HFFc6 (cell line): ENCODE data around the gene ANGPTL7. TPM values are rescaled to one million over a fixed set of nuclear protein-coding genes. Genes with fewer than 3 reads are reported as not detected.

Experiments
- DNase-seq: peaks from one replicate; pipeline ENCODE4 v3.0.0-alpha.2; 2018
- H3K27ac Mint-ChIP-seq: 2 replicates; pipeline ENCODE4 v1.8.0; 2020; ENCODE audit warnings: mild to moderate bottlenecking, mixed read lengths
- H3K27me3 Mint-ChIP-seq: 2 replicates; pipeline ENCODE4 v1.8.0; 2021; ENCODE audit warnings: mild to moderate bottlenecking, moderate library complexity, mixed read lengths; ENCODE audit not compliant: insufficient read depth
- H3K36me3 Mint-ChIP-seq: 2 replicates; pipeline ENCODE4 v1.8.0; 2021; ENCODE audit warnings: low read depth, mixed read lengths
- H3K4me1 Mint-ChIP-seq: 2 replicates; pipeline ENCODE4 v1.8.0; 2020; ENCODE audit warnings: low read depth, mixed read lengths
- H3K4me3 Mint-ChIP-seq: 2 replicates; pipeline ENCODE4 v1.8.0; 2020; ENCODE audit warnings: mild to moderate bottlenecking, moderate library complexity, mixed read lengths
- H3K9me3 Mint-ChIP-seq: 2 replicates; pipeline ENCODE4 v1.8.0; 2020; ENCODE audit warnings: mild to moderate bottlenecking, mixed read lengths
- CTCF ChIP-seq: fragments of 200-600 bp; sonication (generic); IDR thresholded peaks from 2 replicates; pipeline ENCODE4 v1.5.0; 2021; ENCODE audit warnings: antibody characterized with exemption, mild to moderate bottlenecking
- total RNA-seq, 6 experiments: library from RNA; stranded (reverse); fragmentation: NEBNext Ultra II Directional; extraction: Animal tissue kit (Norgen Biotek cat#: 25700); gene quantifications; 2 replicates in 1 of 6; 3 replicates in 5 of 6; pipeline ENCODE4 v1.2.3, GENCODE V29; 2021

Gene ANGPTL7
- total RNA-seq, 6 experiments from 2014 or later: not detected

DNA sequence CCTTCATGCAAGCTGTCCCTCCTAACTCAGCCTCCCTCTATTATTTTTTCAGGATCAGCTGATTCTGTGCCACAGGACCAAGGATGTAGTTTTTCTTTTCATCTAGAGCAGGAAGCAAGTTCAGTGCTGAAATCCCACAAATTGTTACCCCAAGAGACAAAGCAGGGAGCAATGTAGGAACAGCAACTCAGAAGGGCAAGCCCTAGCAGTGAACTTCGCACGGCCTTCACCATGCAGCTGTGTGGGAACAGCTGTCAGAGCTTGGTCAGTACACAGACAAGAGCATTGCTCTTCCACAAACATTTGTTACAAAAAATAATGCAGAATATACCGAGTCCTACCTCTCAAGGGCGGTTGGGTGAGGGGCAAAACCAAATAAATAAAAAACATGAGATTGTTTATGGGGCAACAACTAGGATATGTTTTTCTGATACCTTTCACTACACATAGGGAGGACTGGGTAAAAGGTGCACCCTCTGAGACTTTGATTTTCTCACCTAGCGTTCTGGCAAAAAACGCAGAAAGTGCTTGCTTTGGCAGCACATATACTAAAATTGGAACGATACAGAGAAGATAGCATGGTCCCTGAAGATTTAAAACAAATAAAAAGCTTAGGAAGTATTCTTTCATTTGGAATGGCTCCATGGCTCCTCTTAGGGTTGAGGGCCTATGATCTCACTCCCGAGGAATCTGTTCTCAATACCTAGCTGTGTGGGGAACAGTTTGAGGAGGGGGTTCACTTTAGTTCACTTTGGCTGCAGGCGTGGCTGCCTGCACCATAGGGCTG is 37.1 kb upstream of the ANGPTL7 start:
- Mint-ChIP-seq H3K4me3 (no peak overlapping the region), H3K9me3 (no peaks in the 10 kb centered on the region), H3K36me3 (peaks cover 27% of the 10 kb centered on the region), H3K27me3 (no peaks in the 10 kb centered on the region), H3K4me1 (peaks cover 37% of the 10 kb centered on the region), H3K27ac (no peak overlapping the region)
- DNase-seq: no peak
- no peak for TF ChIP-seq CTCF

DNA sequence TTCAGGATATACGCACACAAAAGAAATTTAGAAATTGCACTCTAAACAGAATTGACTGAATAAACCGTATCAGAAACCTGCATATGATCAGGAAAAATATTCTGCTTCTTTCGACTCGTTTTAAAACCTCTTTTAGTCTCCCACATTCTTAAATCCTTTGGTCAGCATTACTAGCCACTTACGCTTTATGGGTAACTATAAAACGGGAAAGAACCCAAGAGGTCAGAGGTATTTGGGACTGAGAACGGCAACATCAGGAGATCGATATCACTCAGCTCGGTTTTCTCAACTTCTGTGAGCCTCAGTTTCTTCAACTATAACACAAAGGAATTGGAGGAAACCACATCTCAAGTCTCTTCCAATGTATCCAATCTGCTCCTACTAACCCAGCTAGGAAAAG is 36.4 kb upstream of the ANGPTL7 start:
- Mint-ChIP-seq H3K9me3 (no peaks in the 10 kb centered on the region), H3K27ac (no peak overlapping the region), H3K4me1 (peaks cover 37% of the 10 kb centered on the region), H3K27me3 (no peaks in the 10 kb centered on the region), H3K36me3 (peaks cover 33% of the 10 kb centered on the region), H3K4me3 (no peak overlapping the region)
- no peak for TF ChIP-seq CTCF
- no peak for DNase-seq

GRCh38 chr1:11153184-11153583 is 36.0 kb upstream of the ANGPTL7 start:
- no peak overlapping the region for H3K27ac Mint-ChIP-seq

DNA sequence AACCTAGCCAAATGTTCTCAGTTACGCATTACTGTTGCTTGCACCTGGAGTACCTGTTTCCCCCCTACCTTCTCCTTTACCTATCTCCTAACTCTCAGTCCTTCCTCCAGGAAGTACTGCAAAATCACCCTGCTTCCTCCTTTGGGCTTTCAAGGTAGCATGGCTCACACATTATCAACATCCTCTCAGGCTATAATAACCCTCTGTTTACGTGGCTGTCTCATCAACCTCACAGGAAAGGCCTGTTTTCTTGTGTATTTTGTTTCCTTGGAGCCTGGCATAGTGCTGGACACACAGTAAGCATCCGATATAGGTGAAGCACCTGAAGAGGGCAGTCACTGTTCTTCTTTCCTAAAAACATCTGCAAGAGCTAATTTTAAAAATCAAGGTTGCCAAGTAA is 32.7 kb upstream of the ANGPTL7 start:
- DNase-seq: no peak
- Mint-ChIP-seq H3K36me3 (peaks cover 28% of the 10 kb centered on the region), H3K27me3 (no peaks in the 10 kb centered on the region; the same call in 1 of the 2 replicates), H3K9me3 (no peaks in the 10 kb centered on the region), H3K4me1 (peaks cover 53% of the 10 kb centered on the region), H3K27ac (peak overlapping the region; percentile 3), H3K4me3 (no peak overlapping the region)
- TF ChIP-seq CTCF: no peak

More at GRCh38 chr1:11153184-11153583, 36.0 kb upstream of the ANGPTL7 start:
- DNase-seq: no peak
- no peaks in the 10 kb centered on the region for H3K9me3 Mint-ChIP-seq
- no peak for TF ChIP-seq CTCF
- peaks cover 37% of the 10 kb centered on the region for H3K4me1 Mint-ChIP-seq
- peaks cover 33% of the 10 kb centered on the region for H3K36me3 Mint-ChIP-seq
- H3K27me3 Mint-ChIP-seq: no peaks in the 10 kb centered on the region
- H3K4me3 Mint-ChIP-seq: no peak overlapping the region

GRCh38 chr1:11156963-11157362 is 32.2 kb upstream of the ANGPTL7 start:
- DNase-seq: no peak
- no peak for TF ChIP-seq CTCF
- H3K27me3 Mint-ChIP-seq: no peaks in the 10 kb centered on the region; the same call in 1 of the 2 replicates
- peaks cover 33% of the 10 kb centered on the region for H3K36me3 Mint-ChIP-seq
- H3K27ac Mint-ChIP-seq: peak overlapping the region; percentile 3
- H3K4me3 Mint-ChIP-seq: no peak overlapping the region
- peaks cover 48% of the 10 kb centered on the region for H3K4me1 Mint-ChIP-seq
- no peaks in the 10 kb centered on the region for H3K9me3 Mint-ChIP-seq
